Mucosa of descending colon (tissue), 3 donors: ENCODE measurements around the gene RASSF7. TPM values are rescaled to one million over a fixed set of nuclear protein-coding genes. Genes with fewer than 3 reads are reported as not detected.

Experiments
- ATAC-seq: fragments of 200-7000 bp; cut with Tn5 transposase; one replicate; pipeline ENCODE4 v1.9.1; 2020; ENCODE audit warnings: mild to moderate bottlenecking, moderate library complexity
- DNase-seq, 3 donors: peaks; one replicate each; pipeline ENCODE4 v3.0.0-alpha.2; 2020
- H3K36me3 ChIP-seq: fragments of 200-600 bp; one replicate; pipeline ENCODE4 v1.8.0; 2021; ENCODE audit warnings: low read depth, mild to moderate bottlenecking
- H3K4me1 ChIP-seq: fragments of 200-600 bp; one replicate; pipeline ENCODE4 v1.8.0; 2021; ENCODE audit warnings: low read depth, mild to moderate bottlenecking
- H3K4me3 ChIP-seq: fragments of 200-600 bp; one replicate; pipeline ENCODE4 v1.8.0; 2021; ENCODE audit warnings: mild to moderate bottlenecking
- H3K9me3 ChIP-seq: fragments of 200-600 bp; one replicate; pipeline ENCODE4 v1.8.0; 2021; ENCODE audit warnings: mild to moderate bottlenecking
- intact Hi-C, 2 donors: fragments of 100-400 bp; cut with DNase I in 1 of 2; cut with micrococcal nuclease in 1 of 2; formaldehyde crosslinking; loops; one replicate each; pipeline versions ENCODE4 v1.11.0 to v1.11.1; 2022; cut with DNase I, micrococcal nuclease
- total RNA-seq, 3 donors: library from RNA; stranded (reverse); fragmentation: NEBNext Ultra II Directional in 2 of 3; extraction: Animal tissue kit (Norgen Biotek cat#: 25700) in 2 of 3; gene quantifications; one replicate each; pipeline versions ENCODE4 v1.2.1 to v1.2.4, GENCODE V29; 2021 to 2023
- TF ChIP-seq, protein P1 (sequence below): fragments of 200-600 bp; IDR thresholded peaks from one replicate; pipeline ENCODE4 v1.8.0; 2022; ENCODE audit warnings: antibody characterized with exemption, mild to moderate bottlenecking
- donor health status: DM: no; HTN: no; CAD: no; lungs with moderate emphysema.
- donor health status: DM: no; HTN: no; CAD: no.
- donor health status: DM: no; HTN: yes; CAD: no.

Gene RASSF7
- total RNA-seq, 3 donors from 2014 or later: 45.7 to 108 (median 83.7) TPM

DNA sequence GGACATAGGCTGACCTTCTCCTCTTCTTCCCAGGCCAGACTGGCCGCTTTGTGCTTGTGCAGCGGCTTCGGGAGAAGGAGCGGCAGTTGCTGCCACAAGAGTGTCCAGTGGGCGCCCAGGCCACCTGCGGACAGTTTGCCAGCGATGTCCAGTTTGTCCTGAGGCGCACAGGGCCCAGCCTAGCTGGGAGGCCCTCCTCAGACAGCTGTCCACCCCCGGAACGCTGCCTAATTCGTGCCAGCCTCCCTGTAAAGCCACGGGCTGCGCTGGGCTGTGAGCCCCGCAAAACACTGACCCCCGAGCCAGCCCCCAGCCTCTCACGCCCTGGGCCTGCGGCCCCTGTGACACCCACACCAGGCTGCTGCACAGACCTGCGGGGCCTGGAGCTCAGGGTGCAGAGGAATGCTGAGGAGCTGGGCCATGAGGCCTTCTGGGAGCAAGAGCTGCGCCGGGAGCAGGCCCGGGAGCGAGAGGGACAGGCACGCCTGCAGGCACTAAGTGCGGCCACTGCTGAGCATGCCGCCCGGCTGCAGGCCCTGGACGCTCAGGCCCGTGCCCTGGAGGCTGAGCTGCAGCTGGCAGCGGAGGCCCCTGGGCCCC, 1.4 kb downstream of the RASSF7 start:
- TF ChIP-seq, protein P1, sequence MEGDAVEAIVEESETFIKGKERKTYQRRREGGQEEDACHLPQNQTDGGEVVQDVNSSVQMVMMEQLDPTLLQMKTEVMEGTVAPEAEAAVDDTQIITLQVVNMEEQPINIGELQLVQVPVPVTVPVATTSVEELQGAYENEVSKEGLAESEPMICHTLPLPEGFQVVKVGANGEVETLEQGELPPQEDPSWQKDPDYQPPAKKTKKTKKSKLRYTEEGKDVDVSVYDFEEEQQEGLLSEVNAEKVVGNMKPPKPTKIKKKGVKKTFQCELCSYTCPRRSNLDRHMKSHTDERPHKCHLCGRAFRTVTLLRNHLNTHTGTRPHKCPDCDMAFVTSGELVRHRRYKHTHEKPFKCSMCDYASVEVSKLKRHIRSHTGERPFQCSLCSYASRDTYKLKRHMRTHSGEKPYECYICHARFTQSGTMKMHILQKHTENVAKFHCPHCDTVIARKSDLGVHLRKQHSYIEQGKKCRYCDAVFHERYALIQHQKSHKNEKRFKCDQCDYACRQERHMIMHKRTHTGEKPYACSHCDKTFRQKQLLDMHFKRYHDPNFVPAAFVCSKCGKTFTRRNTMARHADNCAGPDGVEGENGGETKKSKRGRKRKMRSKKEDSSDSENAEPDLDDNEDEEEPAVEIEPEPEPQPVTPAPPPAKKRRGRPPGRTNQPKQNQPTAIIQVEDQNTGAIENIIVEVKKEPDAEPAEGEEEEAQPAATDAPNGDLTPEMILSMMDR: no peak
- no peak for ATAC-seq
- peak in 1 of 3 donors; percentile 61 for DNase-seq
- intact Hi-C loops: no loop called here
- Histone ChIP-seq H3K4me1 (peaks cover 33% of the 10 kb centered on the region), H3K36me3 (no peaks in the 10 kb centered on the region), H3K4me3 (no peak overlapping the region), H3K9me3 (no peaks in the 10 kb centered on the region)

DNA sequence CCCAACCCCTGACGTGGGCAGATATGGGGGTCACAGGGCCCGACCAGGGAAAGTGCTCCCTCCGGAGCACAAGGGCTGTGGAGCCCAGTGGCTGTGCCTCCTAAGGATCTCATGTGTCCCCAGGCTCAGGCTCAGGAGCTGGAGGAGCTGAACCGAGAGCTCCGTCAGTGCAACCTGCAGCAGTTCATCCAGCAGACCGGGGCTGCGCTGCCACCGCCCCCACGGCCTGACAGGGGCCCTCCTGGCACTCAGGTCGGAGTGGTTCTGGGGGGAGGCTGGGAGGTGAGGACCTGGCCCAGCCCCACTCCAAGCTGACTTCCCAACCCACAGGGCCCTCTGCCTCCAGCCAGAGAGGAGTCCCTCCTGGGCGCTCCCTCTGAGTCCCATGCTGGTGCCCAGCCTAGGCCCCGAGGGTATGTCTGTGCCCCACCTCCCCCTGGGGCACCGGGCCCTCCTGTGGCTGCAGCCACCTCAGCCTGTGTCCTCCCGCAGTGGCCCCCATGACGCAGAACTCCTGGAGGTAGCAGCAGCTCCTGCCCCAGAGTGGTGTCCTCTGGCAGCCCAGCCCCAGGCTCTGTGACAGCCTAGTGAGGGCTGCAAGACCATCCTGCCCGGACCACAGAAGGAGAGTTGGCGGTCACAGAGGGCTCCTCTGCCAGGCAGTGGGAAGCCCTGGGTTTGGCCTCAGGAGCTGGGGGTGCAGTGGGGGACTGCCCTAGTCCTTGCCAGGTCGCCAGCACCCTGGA, 2.5 kb downstream of the RASSF7 start:
- TF ChIP-seq, protein P1: no peak
- Histone ChIP-seq H3K9me3 (no peaks in the 10 kb centered on the region), H3K4me3 (no peak overlapping the region), H3K4me1 (peaks cover 43% of the 10 kb centered on the region), H3K36me3 (peaks cover under 1% of the 10 kb centered on the region)
- intact Hi-C loops: no loop called here
- ATAC-seq: no peak
- DNase-seq: peak in 2 of 3 donors; percentile 36 to 56

DNA sequence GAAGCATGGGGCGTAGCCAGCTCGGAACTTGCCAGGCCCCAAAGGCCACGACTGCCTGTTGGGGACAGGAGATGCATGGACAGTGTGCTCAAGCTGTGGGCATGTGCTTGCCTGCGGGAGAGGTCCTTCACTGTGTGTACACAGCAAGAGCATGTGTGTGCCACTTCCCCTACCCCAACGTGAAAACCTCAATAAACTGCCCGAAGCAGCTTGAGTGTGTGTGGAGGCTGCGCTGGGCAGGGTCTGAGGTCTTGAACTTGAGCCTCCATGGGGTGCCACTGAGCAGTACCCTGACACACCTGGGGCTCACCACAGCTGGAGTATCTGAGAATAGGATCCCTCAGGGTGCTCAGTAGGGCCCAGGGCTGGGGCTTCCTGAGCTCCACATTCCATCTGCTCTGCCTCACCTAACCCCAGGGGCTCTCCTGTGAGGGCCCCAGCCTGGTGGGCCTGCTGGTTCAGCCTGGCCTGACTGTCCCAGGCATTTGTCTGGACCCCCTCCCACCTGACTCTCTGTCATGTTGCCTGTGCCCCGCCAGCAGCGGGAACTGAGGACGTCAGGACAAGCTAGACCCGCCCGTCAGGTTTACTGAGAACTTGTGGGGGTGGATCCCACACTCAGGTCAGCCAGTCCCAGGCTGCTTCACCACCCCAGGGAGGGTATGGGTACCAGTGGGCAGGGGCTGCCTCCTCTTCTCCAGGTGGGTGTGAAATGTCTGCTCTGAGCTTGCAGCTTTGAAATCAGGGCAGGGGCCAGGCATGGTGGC, 3.2 kb downstream of the RASSF7 start:
- no peak overlapping the region for H3K4me3 ChIP-seq
- TF ChIP-seq, protein P1: no peak
- H3K36me3 ChIP-seq: peaks cover 3% of the 10 kb centered on the region
- ATAC-seq (no peak), DNase-seq (peak in 1 of 3 donors; percentile 59)
- H3K9me3 ChIP-seq: no peaks in the 10 kb centered on the region
- peaks cover 43% of the 10 kb centered on the region for H3K4me1 ChIP-seq
- intact Hi-C loops: no loop called here

DNA sequence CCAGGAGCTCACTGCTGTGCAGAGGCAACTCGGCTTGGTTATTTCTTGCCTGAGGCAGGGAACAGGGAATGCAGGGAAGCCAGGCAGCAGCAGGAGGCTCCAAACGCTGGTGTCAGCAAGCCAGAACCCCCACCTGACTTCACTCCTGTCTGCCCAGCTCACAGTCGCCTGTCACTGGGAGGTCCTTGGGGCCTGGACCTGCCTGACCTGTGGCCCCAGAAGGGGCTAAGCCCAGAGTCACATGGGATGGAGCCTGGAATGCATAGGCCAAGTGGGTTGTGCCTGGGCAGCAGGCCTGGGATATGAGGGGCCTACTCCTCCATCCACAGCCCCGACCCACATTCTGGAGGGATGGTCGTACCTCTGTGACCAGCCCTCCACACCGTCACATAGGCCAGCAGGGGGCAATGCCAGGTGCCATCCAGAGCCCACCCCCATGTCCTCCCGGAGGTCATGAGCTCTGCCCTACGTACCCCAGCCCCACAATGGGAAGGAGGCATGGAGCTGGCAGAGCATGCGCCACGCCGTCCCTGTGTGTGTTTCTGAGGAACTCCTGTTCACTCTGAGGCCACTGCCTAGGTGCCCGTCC, 5.2 kb downstream of the RASSF7 start:
- DNase-seq: peak in 1 of 3 donors; percentile 51
- no peak for ATAC-seq
- H3K9me3 ChIP-seq: no peaks in the 10 kb centered on the region
- TF ChIP-seq, protein P1: no peak
- peaks cover 3% of the 10 kb centered on the region for H3K36me3 ChIP-seq
- no peak overlapping the region for H3K4me3 ChIP-seq
- peaks cover 33% of the 10 kb centered on the region for H3K4me1 ChIP-seq
- intact Hi-C loops: no loop called here

DNA sequence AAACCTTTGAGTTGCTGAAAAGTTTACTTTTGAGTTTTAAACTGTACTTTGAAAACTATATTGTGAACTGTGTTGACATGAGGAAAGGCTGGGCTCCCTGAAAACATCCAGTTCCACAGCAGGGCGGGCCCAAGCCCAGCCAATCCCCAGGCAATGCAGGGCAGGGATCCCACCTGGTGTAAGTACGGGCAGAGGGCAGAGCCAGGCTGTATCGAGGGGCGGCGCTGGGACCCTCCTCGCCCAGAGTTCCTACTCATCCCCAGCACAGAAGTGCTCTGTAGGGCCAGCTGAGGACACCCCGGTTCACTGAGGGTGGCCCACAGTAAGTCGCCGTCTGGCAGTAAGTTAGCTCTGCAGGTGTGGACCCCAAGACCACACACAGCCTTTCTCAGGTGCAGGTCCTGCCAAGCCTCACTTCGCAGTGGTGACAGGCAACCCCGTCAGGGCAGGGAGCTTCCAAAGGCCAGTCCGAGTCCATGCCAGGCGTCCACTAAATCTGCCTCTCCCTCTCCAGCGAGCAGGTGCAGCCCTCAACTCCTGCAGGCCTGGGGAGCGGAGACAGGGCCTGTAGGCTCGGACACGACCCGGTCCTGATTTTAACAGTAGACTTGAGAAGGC, 6.3 kb downstream of the RASSF7 start:
- no peaks in the 10 kb centered on the region for H3K9me3 ChIP-seq
- H3K36me3 ChIP-seq: peaks cover 3% of the 10 kb centered on the region
- no peak overlapping the region for H3K4me3 ChIP-seq
- TF ChIP-seq, protein P1: no peak
- intact Hi-C loops: no loop called here
- ATAC-seq: no peak
- peaks cover 26% of the 10 kb centered on the region for H3K4me1 ChIP-seq
- peak in 2 of 3 donors; percentile 46 to 60 for DNase-seq
